Measurements from ENCODE around the gene SPO11.

SPO11 gene

GRCh38 chr20:57383447-57384347, 54.1 kb downstream of the SPO11 start:
- DNase-seq (ENCODE audit: low read depth) = no peak
- TF ChIP-seq, protein P1, sequence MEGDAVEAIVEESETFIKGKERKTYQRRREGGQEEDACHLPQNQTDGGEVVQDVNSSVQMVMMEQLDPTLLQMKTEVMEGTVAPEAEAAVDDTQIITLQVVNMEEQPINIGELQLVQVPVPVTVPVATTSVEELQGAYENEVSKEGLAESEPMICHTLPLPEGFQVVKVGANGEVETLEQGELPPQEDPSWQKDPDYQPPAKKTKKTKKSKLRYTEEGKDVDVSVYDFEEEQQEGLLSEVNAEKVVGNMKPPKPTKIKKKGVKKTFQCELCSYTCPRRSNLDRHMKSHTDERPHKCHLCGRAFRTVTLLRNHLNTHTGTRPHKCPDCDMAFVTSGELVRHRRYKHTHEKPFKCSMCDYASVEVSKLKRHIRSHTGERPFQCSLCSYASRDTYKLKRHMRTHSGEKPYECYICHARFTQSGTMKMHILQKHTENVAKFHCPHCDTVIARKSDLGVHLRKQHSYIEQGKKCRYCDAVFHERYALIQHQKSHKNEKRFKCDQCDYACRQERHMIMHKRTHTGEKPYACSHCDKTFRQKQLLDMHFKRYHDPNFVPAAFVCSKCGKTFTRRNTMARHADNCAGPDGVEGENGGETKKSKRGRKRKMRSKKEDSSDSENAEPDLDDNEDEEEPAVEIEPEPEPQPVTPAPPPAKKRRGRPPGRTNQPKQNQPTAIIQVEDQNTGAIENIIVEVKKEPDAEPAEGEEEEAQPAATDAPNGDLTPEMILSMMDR (IDR thresholded peaks at IDR 0.05; ENCODE audit: low read depth, low read length, missing control alignments) = no peak

DNA sequence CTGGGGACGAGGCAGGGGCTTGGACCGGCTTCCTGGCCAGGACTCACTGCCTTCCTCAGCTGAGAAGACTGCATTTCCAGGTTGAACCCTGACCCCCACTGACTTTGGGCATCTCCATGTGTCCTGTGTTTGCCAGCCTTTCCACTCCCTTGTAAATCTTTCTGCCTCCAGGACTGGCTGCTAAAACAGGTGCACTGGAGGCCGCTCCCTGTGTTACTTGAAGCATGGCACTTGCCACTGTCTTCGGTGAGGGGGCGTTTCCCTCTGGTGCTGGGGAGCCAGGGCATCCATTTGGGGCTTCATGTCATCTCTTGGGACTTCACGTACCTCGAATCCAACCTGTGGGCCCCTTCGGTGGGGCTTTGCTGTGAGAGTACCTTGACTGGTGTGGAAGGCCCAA, 54.9 kb downstream of the SPO11 start:
- no peak for DNase-seq (ENCODE audit: low read depth)
- TF ChIP-seq, protein P1 (IDR thresholded peaks at IDR 0.05; ENCODE audit: low read depth, low read length, missing control alignments) = no peak
- H3K4me3 ChIP-seq (ENCODE audit: low read depth, low read length) = no peak overlapping the region
- in situ Hi-C loops (cut with HindIII; ENCODE audit: low sequenced_read_pairs) = no loop called here

More at GRCh38 chr20:57383447-57384347, 54.1 kb downstream of the SPO11 start:
- in situ Hi-C loops (cut with HindIII; ENCODE audit: low sequenced_read_pairs) = no loop called here
- H3K4me3 ChIP-seq (ENCODE audit: low read depth, low read length) = no peak overlapping the region

- no peak for DNase-seq (ENCODE audit: low read depth)
- no peak overlapping the region for H3K4me3 ChIP-seq (ENCODE audit: low read depth, low read length)
- in situ Hi-C loops (cut with HindIII; ENCODE audit: low sequenced_read_pairs) = no loop called here
- TF ChIP-seq, protein P1 (IDR thresholded peaks at IDR 0.05; ENCODE audit: low read depth, low read length, missing control alignments) = no peak
Observed at GRCh38 chr20:57384953-57385761, 55.6 kb downstream of the SPO11 start.

- TF ChIP-seq, protein P1 (IDR thresholded peaks at IDR 0.05; ENCODE audit: low read depth, low read length, missing control alignments) = no peak
Observed at GRCh38 chr20:57385940-57386339, 56.3 kb downstream of the SPO11 start.

GRCh38 chr20:57386762-57387161, 57.2 kb downstream of the SPO11 start:
- no peak overlapping the region for H3K4me3 ChIP-seq (ENCODE audit: low read depth, low read length)
- no peak for DNase-seq (ENCODE audit: low read depth)
- TF ChIP-seq, protein P1 (IDR thresholded peaks at IDR 0.05; ENCODE audit: low read depth, low read length, missing control alignments) = no peak
- in situ Hi-C loops (cut with HindIII; ENCODE audit: low sequenced_read_pairs) = no loop called here

More at GRCh38 chr20:57385940-57386339, 56.3 kb downstream of the SPO11 start:
- DNase-seq (ENCODE audit: low read depth) = no peak
- in situ Hi-C loops (cut with HindIII; ENCODE audit: low sequenced_read_pairs) = no loop called here
- H3K4me3 ChIP-seq (ENCODE audit: low read depth, low read length) = no peak overlapping the region

- DNase-seq (ENCODE audit: low read depth) = no peak
- in situ Hi-C loops (cut with HindIII; ENCODE audit: low sequenced_read_pairs) = no loop called here
- TF ChIP-seq, protein P1 (IDR thresholded peaks at IDR 0.05; ENCODE audit: low read depth, low read length, missing control alignments) = no peak
- no peak overlapping the region for H3K4me3 ChIP-seq (ENCODE audit: low read depth, low read length)
Observed at GRCh38 chr20:57387463-57387862, 57.9 kb downstream of the SPO11 start.

Data from astrocyte of the cerebellum (primary cell).